GM12891 (cell line): ENCODE results near the gene GFRA4.

ENCODE experiments used
- POLR2A ChIP-seq: IDR thresholded peaks from 2 replicates; pipeline ENCODE4 v1.6.1; 2011; ENCODE audit warnings: low read depth, low read length, control low read depth
- POLR2AphosphoS5 ChIP-seq: IDR thresholded peaks from 2 replicates; pipeline ENCODE4 v1.6.1; 2011; ENCODE audit warnings: low read depth, low read length, control low read depth

GRCh38 chr20:3680701-3681351 is 17.6 kb upstream of the GFRA4 start:
- TF ChIP-seq POLR2A (no peak), POLR2AphosphoS5 (no peak)
